NOMO-1 (cell line): Measurements from ENCODE around the gene LENEP.
A peak's percentile ranks its signal among the peaks of the same experiment; 100 is the strongest.

Experiments
- DNase-seq, 2 experiments: peaks; one replicate each; lab custom pipeline; 2025; ENCODE audit not compliant: unreplicated experiment in 2 of 2; lab: John Stamatoyannopoulos, UW

The LENEP gene

GRCh38 chr1:154996966-154997701, 3.7 kb downstream of the LENEP start:
- peak; percentile 37 to 41 for DNase-seq

- DNase-seq: no peak
These were observed 4.9 kb downstream of the LENEP start for GRCh38 chr1:154998201-154998780.

GRCh38 chr1:154998818-154999570, 5.6 kb downstream of the LENEP start:
- DNase-seq: peak; percentile 50 to 60

GRCh38 chr1:154999571-155000410, 6.4 kb downstream of the LENEP start:
- DNase-seq: peak in 1 of 2 experiments; percentile 26

- no peak for DNase-seq
These were observed 7.0 kb downstream of the LENEP start for GRCh38 chr1:155000411-155000725.

GRCh38 chr1:155000726-155001424, 7.5 kb downstream of the LENEP start:
- peak; percentile 82 to 87 for DNase-seq

GRCh38 chr1:155001425-155001674, 8.0 kb downstream of the LENEP start:
- DNase-seq: no peak

- peak; percentile 98 to 100 for DNase-seq
These were observed 8.5 kb downstream of the LENEP start for GRCh38 chr1:155001675-155002463.

GRCh38 chr1:155002464-155003226, 9.3 kb downstream of the LENEP start, which contains the start of gene ZBTB7B:
TSS of gene ZBTB7B (plus strand) at chr1:155002802. CDS start at chr1:155014661, 11,859 bp downstream.
- peak in 1 of 2 experiments; percentile 77 for DNase-seq

GRCh38 chr1:155003227-155003765, 9.9 kb downstream of the LENEP start:
- no peak for DNase-seq

GRCh38 chr1:155003766-155004351, 10.5 kb downstream of the LENEP start:
- no peak for DNase-seq

- no peak for DNase-seq
These were observed 11.1 kb downstream of the LENEP start for GRCh38 chr1:155004352-155005075.

GRCh38 chr1:155005076-155006011, 12.0 kb downstream of the LENEP start:
- no peak for DNase-seq

- peak; percentile 41 to 75 for DNase-seq
These were observed 13.3 kb downstream of the LENEP start for GRCh38 chr1:155006601-155007101.

- no peak for DNase-seq
These were observed 14.0 kb downstream of the LENEP start for GRCh38 chr1:155007251-155007828.
